Measurements from ENCODE around the gene EML6. TPM values are rescaled to one million over a fixed set of nuclear protein-coding genes. Genes with fewer than 3 reads are reported as not detected.

EML6 gene
- total RNA-seq, 1 experiment from 2014 or later: 1.5 TPM

DNA sequence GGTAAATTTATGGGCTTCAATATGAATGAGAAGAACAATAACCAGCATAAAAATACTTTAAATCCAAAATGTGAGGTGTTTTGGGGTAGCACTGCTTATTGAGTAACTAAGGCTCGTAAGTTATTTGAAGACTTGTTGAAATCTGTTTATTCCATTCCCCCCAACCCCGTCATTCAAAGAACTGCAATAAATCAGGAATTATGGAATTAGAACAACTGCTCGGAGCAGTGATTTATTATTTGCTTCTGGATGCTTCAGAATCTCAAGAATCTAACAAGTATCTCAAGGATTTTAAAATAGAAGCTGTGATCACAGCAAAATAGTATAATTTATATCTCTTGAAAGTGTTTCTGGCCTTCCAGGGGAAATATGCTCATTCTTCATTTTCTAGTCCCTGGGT, 86.8 kb downstream of the EML6 start:
- H3K27ac ChIP-seq (ENCODE audit: insufficient read length, low read depth, low read length): no peak overlapping the region
- H3K36me3 Mint-ChIP-seq (ENCODE audit: insufficient read depth in 1 of 3, low read depth in 3 of 3): no peaks in the 10 kb centered on the region
- H3K27me3 ChIP-seq (ENCODE audit: insufficient read depth, low read length): no peaks in the 10 kb centered on the region
- H2AFZ ChIP-seq (ENCODE audit: low read length): no peak overlapping the region
- no peak for TF ChIP-seq CTCF (conservative IDR thresholded peaks at IDR 0.05)
- H3K4me1 Mint-ChIP-seq: peaks cover 10 to 11% of the 10 kb centered on the region in 2 experiments
- H3K18ac ChIP-seq (ENCODE audit: insufficient read length, low read depth, low read length): no peak overlapping the region
- no peak overlapping the region for H3K14ac ChIP-seq (ENCODE audit: insufficient read depth, low read length)
- no peak overlapping the region for H3K27ac Mint-ChIP-seq
- H3K56ac ChIP-seq (ENCODE audit: insufficient read length, low read depth, low read length): no peak overlapping the region
- H4K8ac ChIP-seq (replicated peaks; ENCODE audit: insufficient read length, low read depth, low read length): no peak overlapping the region
- no peak overlapping the region for H2BK5ac ChIP-seq (ENCODE audit: insufficient read length, low read length)
- no peaks in the 10 kb centered on the region for H3K9me3 Mint-ChIP-seq
- no peak overlapping the region for H3K9ac ChIP-seq (ENCODE audit: extremely low read depth, insufficient read length, low read length)
- no peak overlapping the region for H3K4me2 ChIP-seq (ENCODE audit: insufficient read depth, insufficient read length, low read length)
- H4K5ac ChIP-seq (ENCODE audit: insufficient read length, low read depth, low read length): no peak overlapping the region
- no peaks in the 10 kb centered on the region for H3K27me3 Mint-ChIP-seq (ENCODE audit: low read depth)
- no peaks in the 10 kb centered on the region for H3K9me3 ChIP-seq (ENCODE audit: control insufficient read depth, low read depth, low read length)
- no peaks in the 10 kb centered on the region for H4K20me1 ChIP-seq (ENCODE audit: control insufficient read depth, insufficient read depth, insufficient read length)
- H4K91ac ChIP-seq (ENCODE audit: insufficient read length, low read depth, low read length): no peak overlapping the region
- no peaks in the 10 kb centered on the region for H3K23me2 ChIP-seq (ENCODE audit: insufficient read length, low read depth, low read length, poor library complexity, severe bottlenecking)
- no peak overlapping the region for H2BK20ac ChIP-seq (ENCODE audit: low read depth, low read length, poor library complexity, severe bottlenecking)
- DNase-seq: no peak
- no peak overlapping the region for H3K4me3 Mint-ChIP-seq
- no CpG with 5 or more reads among the region's 3 CpGs for WGBS (ENCODE audit: extremely low coverage, insufficient read length, low lambda C conversion rate)
- H3K4me1 ChIP-seq (ENCODE audit: insufficient read depth, low read length): no peaks in the 10 kb centered on the region
- H3K23ac ChIP-seq (ENCODE audit: insufficient read length, low read depth, low read length): no peak overlapping the region
- no peaks in the 10 kb centered on the region for H3K79me2 ChIP-seq (ENCODE audit: insufficient read depth, low read length)
- H2BK12ac ChIP-seq (ENCODE audit: insufficient read length, low read depth, low read length): no peak overlapping the region
- H3K79me1 ChIP-seq (ENCODE audit: insufficient read depth, low read depth, low read length, poor library complexity, severe bottlenecking): no peaks in the 10 kb centered on the region
- no peak overlapping the region for H2BK120ac ChIP-seq (ENCODE audit: low read depth, low read length, poor library complexity, severe bottlenecking)
- no peak overlapping the region for H2BK15ac ChIP-seq (ENCODE audit: low read depth, low read length)
- no peak overlapping the region for H3K4ac ChIP-seq (ENCODE audit: low read depth, low read length)
- H3T11ph ChIP-seq (ENCODE audit: low read length): no peak overlapping the region
- H2AK5ac ChIP-seq (ENCODE audit: insufficient read length, low read length): no peak overlapping the region
